Adrenal gland (tissue), 12 donors: Measurements from ENCODE around the gene NUP62. TPM values are rescaled to one million over a fixed set of nuclear protein-coding genes. Genes with fewer than 3 reads are reported as not detected.
A peak's percentile ranks its signal among the peaks of the same experiment; 100 is the strongest.

Source experiments
- DNase-seq, 7 donors: peaks; one replicate each; pipeline ENCODE4 v3.0.0-alpha.2; 2019 to 2020
- H3K27ac ChIP-seq, 5 donors: fragments of 200-600 bp; sonication (generic) in 4 of 5; 1 replicate in 3 of 5; 2 replicates in 2 of 5; pipeline versions ENCODE4 v1.5.1 to v1.8.0; 2016 to 2020; ENCODE audit warnings: mild to moderate bottlenecking in 1 of 5
- H3K27me3 ChIP-seq: fragments of 200-600 bp; 2 replicates; pipeline ENCODE4 v1.8.0; 2021
- H3K36me3 ChIP-seq, 2 donors: fragments of 200-600 bp; replicated peaks in 1 of 2; 1 replicate in 1 of 2; 2 replicates in 1 of 2; pipeline versions ENCODE4 v1.5.1 to v1.8.0; 2018 to 2022
- H3K4me1 ChIP-seq, 2 donors: fragments of 200-600 bp; replicated peaks in 1 of 2; 1 replicate in 1 of 2; 2 replicates in 1 of 2; pipeline versions ENCODE4 v1.5.1 to v1.8.0; 2018 to 2021
- H3K4me3 ChIP-seq, 4 donors: fragments of 200-600 bp; sonication (generic) in 3 of 4; one replicate each; pipeline ENCODE4 v1.5.1; 2016 to 2018
- H3K9me3 ChIP-seq, 3 donors: fragments of 200-600 bp; sonication (generic) in 1 of 3; replicated peaks in 1 of 3; 1 replicate in 2 of 3; 2 replicates in 1 of 3; pipeline versions ENCODE4 v1.5.1 to v1.8.0; 2016 to 2021
- CTCF ChIP-seq, 6 experiments: fragments of 450-650 bp in 4 of 6; fragments of 200-600 bp in 2 of 6; sonication (generic) in 1 of 6; IDR thresholded peaks; 1 replicate in 5 of 6; 2 replicates in 1 of 6; pipeline versions ENCODE4 v1.5.1 to v1.8.0; 2016 to 2021; ENCODE audit warnings: antibody characterized with exemption in 6 of 6, mild to moderate bottlenecking in 2 of 6, moderate library complexity in 1 of 6
- POLR2A ChIP-seq, 2 donors: fragments of 450-650 bp; IDR thresholded peaks; one replicate each; pipeline ENCODE4 v1.6.1; 2017; ENCODE audit warnings: antibody characterized with exemption in 2 of 2, mild to moderate bottlenecking in 2 of 2, moderate library complexity in 1 of 2
- WGBS, 4 donors: extraction: QIAGEN DNeasy Blood & Tissue Kit in 2 of 4; methylation state at CpG; one replicate each; pipeline versions ENCODE4 v1.1.5 to v1.1.7; 2013 to 2017; 5-methylcytosine and 5-hydroxymethylcytosine counted together
- intact Hi-C, 2 donors: fragments of 100-400 bp; cut with DNase I; formaldehyde crosslinking; loops; one replicate each; pipeline versions ENCODE4 v1.14.1 to v1.15.0; 2022 to 2023
- polyA plus RNA-seq, 3 donors: library from polyadenylated mRNA; stranded (reverse); fragments of 200-250 nt in 2 of 3; fragments of 350-450 nt in 1 of 3; fragmentation: Illumina TruSeq in 1 of 3; extraction: RNeasy Lipid Tissue Mini Kit (QIAGEN cat#74804) in 1 of 3; gene quantifications; one replicate each; pipeline ENCODE4 v1.2.3, GENCODE V29; 2013 to 2014
- total RNA-seq, 9 donors: library from RNA; depleted of rRNA in 4 of 9; stranded (reverse); fragments of >200 nt in 4 of 9; fragments of 120-200 nt in 1 of 9; fragmentation: NEBNext Ultra II Directional in 1 of 9; extraction: Animal tissue kit (Norgen Biotek cat#: 25700) in 1 of 9; gene quantifications; one replicate each; pipeline versions ENCODE4 v1.1.0 to v1.2.4, GENCODE V29; 2013 to 2023
- donor health status: healthy with polysubstance abuse.
- donor health status: Bipolar disorder and iron deficiency.
- donor health status: DM: yes; HTN: yes; CAD: no.
- donor health status: DM: no; HTN: no; CAD: no.
- donor health status: DM: no; HTN: no; CAD: no.
- donor health status: DM: yes; HTN: yes; CAD: no.

Gene NUP62
- total and polyA plus RNA-seq, 12 donors: 26.4 to 71.8 (median 48.3) TPM

- Histone ChIP-seq H3K9me3 (no peaks in the 10 kb centered on the region), H3K27me3 (no peaks in the 10 kb centered on the region), H3K4me1 (peaks cover 9 to 21% of the 10 kb centered on the region in 2 donors), H3K36me3 (no peaks in the 10 kb centered on the region), H3K4me3 (no peak overlapping the region), H3K27ac (no peak overlapping the region)
- peak in 1 of 7 donors; percentile 22 for DNase-seq
- 89 to 95% (median 92%) methylated on average over 12 to 18 of the region's 18 CpGs for WGBS, 4 donors
- intact Hi-C loops: no loop called here
- TF ChIP-seq CTCF (IDR thresholded peaks at IDR 0.05) (no peak), POLR2A (IDR thresholded peaks at IDR 0.05) (no peak)
Observed at GRCh38 chr19:49894011-49894664, 35.2 kb downstream of the NUP62 start.

GRCh38 chr19:49892716-49893115 is 36.6 kb downstream of the NUP62 start:
- peaks cover 4 to 15% of the 10 kb centered on the region in 2 donors for H3K4me1 ChIP-seq
- WGBS, 4 donors: 80 to 100% (median 92%) methylated on average over 1 of the region's 1 CpG
- no peak for TF ChIP-seq POLR2A (IDR thresholded peaks at IDR 0.05)
- no peak for TF ChIP-seq CTCF (IDR thresholded peaks at IDR 0.05)
- H3K36me3 ChIP-seq: no peaks in the 10 kb centered on the region
- no peak overlapping the region for H3K27ac ChIP-seq
- H3K27me3 ChIP-seq: no peaks in the 10 kb centered on the region
- no peak overlapping the region for H3K4me3 ChIP-seq
- DNase-seq: no peak
- H3K9me3 ChIP-seq: no peaks in the 10 kb centered on the region
- intact Hi-C loops: no loop called here

- H3K36me3 ChIP-seq: peaks cover 0 to 4% of the 10 kb centered on the region in 2 donors
- 85 to 91% (median 86%) methylated on average over 15 to 17 of the region's 17 CpGs for WGBS, 4 donors
- TF ChIP-seq CTCF (IDR thresholded peaks at IDR 0.05) (no peak), POLR2A (IDR thresholded peaks at IDR 0.05) (no peak)
- peaks cover 4 to 9% of the 10 kb centered on the region in 2 donors for H3K4me1 ChIP-seq
- no peak overlapping the region for H3K4me3 ChIP-seq
- no peak overlapping the region for H3K27ac ChIP-seq
- intact Hi-C loops: no loop called here
- H3K27me3 ChIP-seq: no peaks in the 10 kb centered on the region
- no peaks in the 10 kb centered on the region for H3K9me3 ChIP-seq
- DNase-seq: no peak
Observed at GRCh38 chr19:49891393-49891792, 37.9 kb downstream of the NUP62 start.

- peaks cover 4 to 9% of the 10 kb centered on the region in 2 donors for H3K4me1 ChIP-seq
- no peaks in the 10 kb centered on the region for H3K27me3 ChIP-seq
- no peaks in the 10 kb centered on the region for H3K9me3 ChIP-seq
- H3K36me3 ChIP-seq: peaks cover 0 to 10% of the 10 kb centered on the region in 2 donors
- peak in 4 of 7 donors; percentile 41 to 76 (median 62) for DNase-seq
- H3K27ac ChIP-seq: peak overlapping the region in 2 of 5 donors; percentile 16 to 38
- TF ChIP-seq POLR2A (IDR thresholded peaks at IDR 0.05) (no peak), CTCF (IDR thresholded peaks at IDR 0.05) (peak in 3 of 6 experiments; percentile 4 to 29 (median 24))
- peak overlapping the region in 1 of 4 donors; percentile 40 for H3K4me3 ChIP-seq
- 8 to 19% (median 11%) methylated on average over 5 to 68 of the region's 69 CpGs for WGBS, 4 donors
- intact Hi-C loops: no loop called here
Observed at GRCh38 chr19:49890349-49891311, 38.7 kb downstream of the NUP62 start.
